ENCODE measurements around the gene RSBN1L.

DNA sequence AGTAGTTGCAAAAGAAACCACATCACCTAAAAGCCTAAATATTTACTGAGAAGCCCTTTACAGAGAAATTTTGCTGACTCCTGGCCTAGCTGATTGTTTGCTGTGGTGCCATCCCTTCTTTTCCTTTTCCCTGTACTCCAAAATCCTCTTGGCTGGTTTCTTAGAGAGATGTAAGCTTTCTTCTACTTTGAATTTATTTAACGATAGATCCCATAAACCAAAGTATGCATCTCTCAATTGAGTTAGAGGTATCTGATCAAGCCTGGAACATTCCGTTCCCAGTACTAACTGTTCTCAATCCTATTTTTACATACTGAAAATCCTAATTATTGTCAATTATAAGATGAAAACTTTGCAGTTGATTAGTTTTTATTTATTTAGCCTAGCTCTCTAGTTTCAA lies 95.7 kb downstream of the RSBN1L start:
- TF ChIP-seq, protein P1, sequence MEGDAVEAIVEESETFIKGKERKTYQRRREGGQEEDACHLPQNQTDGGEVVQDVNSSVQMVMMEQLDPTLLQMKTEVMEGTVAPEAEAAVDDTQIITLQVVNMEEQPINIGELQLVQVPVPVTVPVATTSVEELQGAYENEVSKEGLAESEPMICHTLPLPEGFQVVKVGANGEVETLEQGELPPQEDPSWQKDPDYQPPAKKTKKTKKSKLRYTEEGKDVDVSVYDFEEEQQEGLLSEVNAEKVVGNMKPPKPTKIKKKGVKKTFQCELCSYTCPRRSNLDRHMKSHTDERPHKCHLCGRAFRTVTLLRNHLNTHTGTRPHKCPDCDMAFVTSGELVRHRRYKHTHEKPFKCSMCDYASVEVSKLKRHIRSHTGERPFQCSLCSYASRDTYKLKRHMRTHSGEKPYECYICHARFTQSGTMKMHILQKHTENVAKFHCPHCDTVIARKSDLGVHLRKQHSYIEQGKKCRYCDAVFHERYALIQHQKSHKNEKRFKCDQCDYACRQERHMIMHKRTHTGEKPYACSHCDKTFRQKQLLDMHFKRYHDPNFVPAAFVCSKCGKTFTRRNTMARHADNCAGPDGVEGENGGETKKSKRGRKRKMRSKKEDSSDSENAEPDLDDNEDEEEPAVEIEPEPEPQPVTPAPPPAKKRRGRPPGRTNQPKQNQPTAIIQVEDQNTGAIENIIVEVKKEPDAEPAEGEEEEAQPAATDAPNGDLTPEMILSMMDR (IDR thresholded peaks at IDR 0.05; ENCODE audit: extremely low read depth in 1 of 2, insufficient read depth in 1 of 2, low read depth in 1 of 2, low read length in 2 of 2) = no peak
- TF ChIP-seq POLR2AphosphoS5 (IDR thresholded peaks at IDR 0.05; ENCODE audit: insufficient read depth, low read depth, low read length) (no peak), POLR2A (IDR thresholded peaks at IDR 0.05; ENCODE audit: low read depth, low read length) (no peak), FOS (IDR thresholded peaks at IDR 0.05; ENCODE audit: borderline replicate concordance, insufficient read depth, low read length) (no peak), MYC (IDR thresholded peaks at IDR 0.05; ENCODE audit: low read depth, low read length) (no peak), EZH2 (IDR thresholded peaks at IDR 0.05; ENCODE audit: borderline replicate concordance, low read depth, low read length, severe bottlenecking) (no peak)
